Measurements from ENCODE around the gene HOXC12. TPM values are rescaled to one million over a fixed set of nuclear protein-coding genes. Genes with fewer than 3 reads are reported as not detected.
A peak's percentile ranks its signal among the peaks of the same experiment; 100 is the strongest.

Gene HOXC12
- total RNA-seq, 2 experiments from 2014 or later: not detected

DNA sequence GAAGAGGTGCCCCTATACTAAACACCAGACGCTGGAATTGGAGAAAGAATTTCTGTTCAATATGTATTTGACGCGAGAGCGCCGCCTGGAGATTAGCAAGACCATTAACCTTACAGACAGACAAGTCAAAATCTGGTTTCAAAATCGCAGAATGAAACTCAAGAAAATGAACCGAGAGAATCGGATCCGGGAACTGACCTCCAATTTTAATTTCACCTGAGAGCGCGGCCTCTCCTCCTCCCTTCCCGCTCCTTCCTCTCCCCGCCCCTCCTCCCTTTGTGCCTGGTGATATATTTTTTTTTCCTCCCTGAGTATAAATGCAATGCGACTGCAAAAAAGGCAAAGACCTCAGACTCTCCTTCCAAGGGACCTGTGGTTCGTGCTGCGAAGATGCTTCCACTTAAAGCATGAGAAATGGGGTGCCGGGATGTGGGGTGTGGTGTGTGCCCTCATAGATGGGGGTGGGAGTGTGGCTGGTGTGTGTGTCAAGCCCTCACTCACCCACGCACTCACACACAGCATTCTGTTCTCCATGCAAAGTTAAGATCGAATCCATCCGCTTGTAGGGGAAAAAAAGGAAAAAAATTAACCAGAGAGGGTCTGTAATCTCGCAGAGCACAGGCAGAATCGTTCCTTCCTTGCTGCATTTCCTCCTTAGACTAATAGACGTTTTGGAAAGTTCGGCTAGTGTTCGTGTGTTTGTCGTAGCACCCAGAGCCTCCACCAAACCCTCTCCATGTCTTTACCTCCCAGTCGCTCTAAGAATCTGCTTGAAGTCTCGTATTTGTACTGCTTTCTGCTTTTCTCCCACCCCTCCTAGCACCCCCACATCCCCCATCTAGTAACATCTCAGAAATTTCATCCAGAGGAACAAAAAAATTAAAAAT lies 34.8 kb downstream of the HOXC12 start:
- DNase-seq: peak; percentile 62
- ChIA-PET CTCF (interaction anchor here (0.7 to 5.8 kb wide), 14 partner anchors 9 to 243 kb away, joined by 3 to 58 read pairs (median 4); partner anchors contain the start of gene HOXC9), POLR2A (no interaction called here)
- Mint-ChIP-seq H3K36me3 (ENCODE audit: low read depth) (peaks cover 2% of the 10 kb centered on the region), H3K27me3 (peaks cover 93% of the 10 kb centered on the region), H3K9me3 (no peaks in the 10 kb centered on the region), H3K27ac (no peak overlapping the region), H3K4me1 (ENCODE audit: low read depth) (peaks cover 38% of the 10 kb centered on the region), H3K4me3 (no peak overlapping the region)
- TF ChIP-seq, protein P1, sequence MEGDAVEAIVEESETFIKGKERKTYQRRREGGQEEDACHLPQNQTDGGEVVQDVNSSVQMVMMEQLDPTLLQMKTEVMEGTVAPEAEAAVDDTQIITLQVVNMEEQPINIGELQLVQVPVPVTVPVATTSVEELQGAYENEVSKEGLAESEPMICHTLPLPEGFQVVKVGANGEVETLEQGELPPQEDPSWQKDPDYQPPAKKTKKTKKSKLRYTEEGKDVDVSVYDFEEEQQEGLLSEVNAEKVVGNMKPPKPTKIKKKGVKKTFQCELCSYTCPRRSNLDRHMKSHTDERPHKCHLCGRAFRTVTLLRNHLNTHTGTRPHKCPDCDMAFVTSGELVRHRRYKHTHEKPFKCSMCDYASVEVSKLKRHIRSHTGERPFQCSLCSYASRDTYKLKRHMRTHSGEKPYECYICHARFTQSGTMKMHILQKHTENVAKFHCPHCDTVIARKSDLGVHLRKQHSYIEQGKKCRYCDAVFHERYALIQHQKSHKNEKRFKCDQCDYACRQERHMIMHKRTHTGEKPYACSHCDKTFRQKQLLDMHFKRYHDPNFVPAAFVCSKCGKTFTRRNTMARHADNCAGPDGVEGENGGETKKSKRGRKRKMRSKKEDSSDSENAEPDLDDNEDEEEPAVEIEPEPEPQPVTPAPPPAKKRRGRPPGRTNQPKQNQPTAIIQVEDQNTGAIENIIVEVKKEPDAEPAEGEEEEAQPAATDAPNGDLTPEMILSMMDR (IDR thresholded peaks at IDR 0.05): peak; percentile 44
- intact Hi-C loops (cut with micrococcal nuclease): loop anchor here (5.0 kb wide), 2 partner anchors 32 to 38 kb away; partner anchors contain the start of gene HOXC6
- no peak for ATAC-seq

DNA sequence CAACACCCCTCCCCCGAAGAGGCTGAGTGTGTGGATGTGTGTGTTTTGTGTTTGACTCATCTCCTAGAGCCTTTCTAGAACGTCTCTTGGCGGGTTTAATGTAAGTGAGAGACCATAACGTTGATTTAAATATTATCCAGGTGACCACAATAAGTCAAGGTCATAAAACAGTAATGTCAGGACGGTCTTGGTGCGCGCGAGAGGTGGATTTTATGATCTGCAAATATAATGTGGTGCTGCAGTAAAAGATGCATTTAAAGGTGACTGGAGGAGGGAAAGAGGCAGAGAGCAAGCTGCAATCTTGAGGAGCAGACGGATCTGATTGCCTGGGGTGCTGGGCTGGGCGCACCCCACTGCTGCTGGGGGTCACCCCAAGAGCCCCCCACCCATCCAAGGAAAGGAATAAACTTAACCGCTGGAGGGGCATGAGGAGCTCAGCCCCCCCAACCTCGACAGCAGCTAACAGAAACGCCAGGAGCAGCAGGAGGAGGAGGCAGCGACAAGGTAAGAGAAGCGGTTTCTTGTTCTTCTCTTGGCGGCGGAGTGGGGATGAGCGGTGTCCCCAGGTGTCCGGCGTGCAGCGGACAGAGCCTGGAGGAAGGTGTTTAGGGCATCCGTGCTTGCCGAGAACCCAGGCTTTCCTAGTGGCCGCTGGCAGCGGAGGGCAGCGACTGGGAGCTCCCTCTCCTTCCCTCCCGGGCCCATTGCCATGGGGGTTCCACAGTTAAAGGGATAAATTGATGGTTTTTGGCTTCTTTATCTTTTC lies 35.8 kb downstream of the HOXC12 start:
- DNase-seq (no peak), ATAC-seq (no peak)
- TF ChIP-seq, protein P1 (IDR thresholded peaks at IDR 0.05): no peak
- Mint-ChIP-seq H3K4me1 (ENCODE audit: low read depth) (peaks cover 41% of the 10 kb centered on the region), H3K9me3 (no peaks in the 10 kb centered on the region), H3K27me3 (peaks cover 94% of the 10 kb centered on the region), H3K4me3 (no peak overlapping the region), H3K36me3 (ENCODE audit: low read depth) (peaks cover 2% of the 10 kb centered on the region), H3K27ac (no peak overlapping the region)
- intact Hi-C loops (cut with micrococcal nuclease): loop anchor here (5.0 kb wide), 1 partner anchor 33 kb away; no protein-coding TSS in a partner anchor
- CTCF ChIA-PET: interaction anchor here (0.7 to 4.0 kb wide), 10 partner anchors 8 to 244 kb away, joined by 3 to 27 read pairs (median 5); no protein-coding TSS in a partner anchor
- POLR2A ChIA-PET: interaction anchor here (0.8 to 1.2 kb wide), 2 partner anchors 38 to 201 kb away, joined by 3 read pairs; no protein-coding TSS in a partner anchor

GRCh38 chr12:53991077-53991460 lies 36.4 kb downstream of the HOXC12 start:
- Mint-ChIP-seq H3K27ac (no peak overlapping the region), H3K9me3 (no peaks in the 10 kb centered on the region), H3K4me1 (ENCODE audit: low read depth) (peaks cover 43% of the 10 kb centered on the region), H3K4me3 (no peak overlapping the region), H3K27me3 (peaks cover 92% of the 10 kb centered on the region), H3K36me3 (ENCODE audit: low read depth) (peaks cover 2% of the 10 kb centered on the region)
- intact Hi-C loops (cut with micrococcal nuclease): loop anchor here (5.0 kb wide), 1 partner anchor 34 kb away; no protein-coding TSS in a partner anchor
- POLR2A ChIA-PET: interaction anchor here (0.8 to 1.2 kb wide), 2 partner anchors 39 to 201 kb away, joined by 3 read pairs; no protein-coding TSS in a partner anchor
- CTCF ChIA-PET: interaction anchor here (1.1 to 4.0 kb wide), 11 partner anchors 13 to 245 kb away, joined by 3 to 27 read pairs (median 5); partner anchors contain the start of gene HOXC8
- TF ChIP-seq, protein P1 (IDR thresholded peaks at IDR 0.05): no peak
- DNase-seq: no peak
- ATAC-seq: no peak

DNA sequence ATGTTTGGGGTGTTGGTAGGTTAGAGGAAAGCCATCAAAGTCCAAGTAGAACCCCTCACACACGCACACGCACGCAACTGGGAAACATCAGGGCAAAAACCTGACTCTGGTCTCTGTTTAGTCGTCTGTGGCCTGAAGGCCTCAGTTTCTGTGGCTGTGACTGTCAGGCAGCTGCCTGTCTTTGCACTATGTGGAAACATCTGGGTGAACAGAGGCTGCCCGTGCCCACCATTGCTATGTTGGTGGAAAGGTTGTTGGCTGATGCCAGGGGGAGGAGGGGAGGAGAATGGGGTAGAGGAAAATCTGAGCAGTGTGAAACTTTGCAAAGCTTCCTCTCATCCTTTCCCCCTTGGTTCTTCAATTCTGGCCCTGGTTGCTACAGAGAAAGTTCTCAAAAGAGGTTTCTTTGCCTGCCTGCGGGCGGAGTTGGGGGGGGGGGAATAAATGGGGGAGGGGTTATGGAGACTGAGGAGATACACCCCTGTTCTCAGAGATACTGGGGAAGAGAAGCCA lies 37.7 kb downstream of the HOXC12 start:
- peaks cover 2% of the 10 kb centered on the region for H3K36me3 Mint-ChIP-seq (ENCODE audit: low read depth)
- no peaks in the 10 kb centered on the region for H3K9me3 Mint-ChIP-seq
- no peak overlapping the region for H3K27ac Mint-ChIP-seq
- H3K4me3 Mint-ChIP-seq: no peak overlapping the region
- ATAC-seq: peak; percentile 32
- TF ChIP-seq, protein P1 (IDR thresholded peaks at IDR 0.05): no peak
- H3K27me3 Mint-ChIP-seq: peaks cover 88% of the 10 kb centered on the region
- ChIA-PET POLR2A (interaction anchor here (1.0 kb wide), 2 partner anchors 9 to 41 kb away, joined by 3 read pairs; no protein-coding TSS in a partner anchor), CTCF (interaction anchor here (1.1 to 4.0 kb wide), 10 partner anchors 12 to 246 kb away, joined by 3 to 27 read pairs (median 4); partner anchors contain the start of genes HOXC5 and HOXC8)
- no peak for DNase-seq
- intact Hi-C loops (cut with micrococcal nuclease): loop anchor here (5.0 kb wide), 1 partner anchor 35 kb away; no protein-coding TSS in a partner anchor
- H3K4me1 Mint-ChIP-seq (ENCODE audit: low read depth): peaks cover 43% of the 10 kb centered on the region
